ENCODE results near the gene TMEM115.

- TF ChIP-seq POLR2A (IDR thresholded peaks at IDR 0.05) (no peak), EP300 (IDR thresholded peaks at IDR 0.05) (no peak), CTCF (IDR thresholded peaks at IDR 0.05) (no peak)
These were observed 13.0 kb upstream of the TMEM115 start for GRCh38 chr3:50372349-50372748.

Measured in tibial nerve (tissue), 4 donors.